GM20000 (cell line): Measurements from ENCODE around the gene SYT7.
"Not testable (repeated sequence)": the region's sequence is repeated elsewhere in the genome, so short reads cannot be mapped to it uniquely, and the experiment has no call there.

Experiments used
- DNase-seq: peaks from one replicate; pipeline ENCODE4 v3.0.0; 2012; ENCODE audit warnings: low spot score
- TF ChIP-seq, protein P1 (sequence below): IDR thresholded peaks from 2 replicates; pipeline ENCODE4 v1.5.1; 2012; ENCODE audit warnings: mild to moderate bottlenecking, control low read depth; ENCODE audit errors: extremely low read depth, missing control alignments

The SYT7 gene

GRCh38 chr11:61626580-61627380 lies 45.9 kb upstream of the SYT7 start:
- TF ChIP-seq, protein P1, sequence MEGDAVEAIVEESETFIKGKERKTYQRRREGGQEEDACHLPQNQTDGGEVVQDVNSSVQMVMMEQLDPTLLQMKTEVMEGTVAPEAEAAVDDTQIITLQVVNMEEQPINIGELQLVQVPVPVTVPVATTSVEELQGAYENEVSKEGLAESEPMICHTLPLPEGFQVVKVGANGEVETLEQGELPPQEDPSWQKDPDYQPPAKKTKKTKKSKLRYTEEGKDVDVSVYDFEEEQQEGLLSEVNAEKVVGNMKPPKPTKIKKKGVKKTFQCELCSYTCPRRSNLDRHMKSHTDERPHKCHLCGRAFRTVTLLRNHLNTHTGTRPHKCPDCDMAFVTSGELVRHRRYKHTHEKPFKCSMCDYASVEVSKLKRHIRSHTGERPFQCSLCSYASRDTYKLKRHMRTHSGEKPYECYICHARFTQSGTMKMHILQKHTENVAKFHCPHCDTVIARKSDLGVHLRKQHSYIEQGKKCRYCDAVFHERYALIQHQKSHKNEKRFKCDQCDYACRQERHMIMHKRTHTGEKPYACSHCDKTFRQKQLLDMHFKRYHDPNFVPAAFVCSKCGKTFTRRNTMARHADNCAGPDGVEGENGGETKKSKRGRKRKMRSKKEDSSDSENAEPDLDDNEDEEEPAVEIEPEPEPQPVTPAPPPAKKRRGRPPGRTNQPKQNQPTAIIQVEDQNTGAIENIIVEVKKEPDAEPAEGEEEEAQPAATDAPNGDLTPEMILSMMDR, result no peak
- DNase-seq, result no peak

DNA sequence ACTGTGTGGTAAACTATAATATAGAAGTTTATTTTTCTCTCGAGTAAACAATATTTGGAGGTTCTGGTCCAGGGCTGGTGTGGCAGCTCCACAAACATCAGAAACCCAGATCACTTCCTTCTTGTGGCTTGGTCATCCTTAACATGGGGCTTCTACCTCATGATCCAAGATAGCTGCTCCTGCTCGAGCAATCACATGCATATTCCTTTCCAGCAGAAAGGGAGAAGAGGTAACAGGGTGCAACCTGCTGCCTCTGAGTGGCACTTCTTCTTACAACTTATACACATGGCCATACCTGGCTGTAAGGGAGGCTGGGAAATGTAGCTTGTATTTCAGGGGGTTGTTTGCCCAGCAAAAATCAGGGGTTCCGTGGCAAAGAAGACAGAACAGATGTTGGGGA lies 44.6 kb upstream of the SYT7 start:
- DNase-seq, result no peak
- TF ChIP-seq, protein P1, result no peak

DNA sequence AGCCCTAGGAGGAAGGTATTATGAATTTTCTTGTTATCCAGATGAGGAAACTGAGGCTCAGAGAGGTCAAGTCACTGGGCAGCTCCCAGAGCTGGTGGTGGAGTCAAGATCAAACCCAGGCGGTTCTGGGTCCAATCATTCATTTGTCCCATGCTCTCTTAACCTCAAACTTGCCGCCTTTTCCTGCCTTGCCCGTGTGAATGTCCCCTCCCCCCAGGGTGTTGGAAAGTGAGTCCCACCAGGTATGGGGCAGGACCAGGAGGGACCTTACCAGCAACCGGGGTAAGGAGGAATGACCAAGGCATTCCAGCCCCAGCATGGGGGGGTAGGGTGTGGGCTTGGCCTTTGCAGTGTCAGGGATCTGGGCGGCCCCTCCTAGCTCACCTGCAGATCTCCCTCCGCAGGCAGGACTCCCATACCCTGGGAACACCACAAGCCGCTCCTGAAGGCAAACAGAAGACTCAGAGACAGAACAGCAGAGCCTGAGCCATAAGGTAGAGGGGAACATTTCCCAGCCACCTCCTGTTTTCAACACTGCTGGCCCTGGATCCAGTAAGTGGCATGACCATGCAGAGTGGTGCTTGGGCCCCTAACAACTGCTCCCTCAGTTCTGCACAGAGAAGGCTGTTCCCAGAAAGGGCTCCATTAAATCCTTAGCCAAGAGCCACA lies 41.2 kb upstream of the SYT7 start:
- DNase-seq, result no peak
- TF ChIP-seq, protein P1, result no peak

- TF ChIP-seq, protein P1, result no peak
- DNase-seq, result no peak
These were observed 38.8 kb upstream of the SYT7 start for GRCh38 chr11:61619471-61620226.

GRCh38 chr11:61618978-61619377 lies 38.1 kb upstream of the SYT7 start:
- TF ChIP-seq, protein P1, result no peak
- DNase-seq, result no peak

GRCh38 chr11:61617515-61617914 lies 36.6 kb upstream of the SYT7 start:
- TF ChIP-seq, protein P1, result no peak
- DNase-seq, result no peak

GRCh38 chr11:61616434-61616833 lies 35.6 kb upstream of the SYT7 start:
- TF ChIP-seq, protein P1, result no peak
- DNase-seq, result no peak

DNA sequence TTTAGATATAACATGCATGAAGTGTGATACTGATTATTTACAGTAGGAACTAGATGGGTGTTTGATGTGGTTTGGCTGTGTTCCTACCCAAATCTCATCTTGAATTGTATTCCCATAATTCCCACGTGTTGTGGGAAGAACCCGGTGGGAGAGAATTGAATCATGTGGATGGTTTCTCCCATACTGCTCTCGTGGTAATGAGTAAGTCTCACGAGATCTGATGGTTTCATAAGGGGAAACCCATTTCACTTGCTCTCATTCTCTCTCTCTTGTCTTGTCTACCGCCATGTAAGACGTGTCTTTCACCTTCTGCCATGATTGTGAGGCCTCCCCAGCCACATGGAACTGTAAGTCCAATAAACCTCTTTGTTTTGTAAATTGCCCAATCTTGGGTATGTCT lies 33.9 kb upstream of the SYT7 start:
- DNase-seq, result not testable (repeated sequence)
